Measurements from ENCODE around the gene SORBS1.

DNA sequence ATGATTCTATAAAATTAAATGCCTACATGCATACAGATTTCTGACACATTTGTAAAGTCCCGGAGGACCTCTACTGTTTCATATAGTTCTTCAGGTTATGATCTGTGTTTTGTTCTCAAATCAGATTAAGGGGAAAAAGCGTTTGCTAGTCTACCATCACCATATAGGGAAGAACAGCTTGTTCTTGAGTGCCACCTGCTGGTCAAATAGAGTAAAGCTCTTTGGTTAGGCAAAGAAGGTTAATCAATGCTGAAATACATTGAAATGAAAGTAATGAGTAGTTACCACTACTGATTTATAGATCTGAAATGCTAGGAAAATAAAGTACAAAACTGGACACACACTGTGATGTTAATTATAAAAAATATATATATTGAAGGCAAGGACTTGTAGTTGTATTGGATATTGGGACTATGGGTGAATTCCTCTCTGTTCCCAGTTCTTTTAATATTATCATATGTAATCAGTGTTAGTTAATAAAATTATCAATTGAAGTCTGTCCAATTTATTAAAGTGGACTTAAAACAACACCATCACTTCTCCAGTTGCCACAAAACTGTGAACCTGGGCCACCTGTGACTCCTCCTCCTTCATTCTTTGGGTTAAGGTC lies 197.8 kb downstream of the SORBS1 start:
- TF ChIP-seq, protein P1, sequence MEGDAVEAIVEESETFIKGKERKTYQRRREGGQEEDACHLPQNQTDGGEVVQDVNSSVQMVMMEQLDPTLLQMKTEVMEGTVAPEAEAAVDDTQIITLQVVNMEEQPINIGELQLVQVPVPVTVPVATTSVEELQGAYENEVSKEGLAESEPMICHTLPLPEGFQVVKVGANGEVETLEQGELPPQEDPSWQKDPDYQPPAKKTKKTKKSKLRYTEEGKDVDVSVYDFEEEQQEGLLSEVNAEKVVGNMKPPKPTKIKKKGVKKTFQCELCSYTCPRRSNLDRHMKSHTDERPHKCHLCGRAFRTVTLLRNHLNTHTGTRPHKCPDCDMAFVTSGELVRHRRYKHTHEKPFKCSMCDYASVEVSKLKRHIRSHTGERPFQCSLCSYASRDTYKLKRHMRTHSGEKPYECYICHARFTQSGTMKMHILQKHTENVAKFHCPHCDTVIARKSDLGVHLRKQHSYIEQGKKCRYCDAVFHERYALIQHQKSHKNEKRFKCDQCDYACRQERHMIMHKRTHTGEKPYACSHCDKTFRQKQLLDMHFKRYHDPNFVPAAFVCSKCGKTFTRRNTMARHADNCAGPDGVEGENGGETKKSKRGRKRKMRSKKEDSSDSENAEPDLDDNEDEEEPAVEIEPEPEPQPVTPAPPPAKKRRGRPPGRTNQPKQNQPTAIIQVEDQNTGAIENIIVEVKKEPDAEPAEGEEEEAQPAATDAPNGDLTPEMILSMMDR (IDR thresholded peaks at IDR 0.05), result peak; percentile 83 to 93 (median 87)
- TF ChIP-seq POLR2AphosphoS5 (IDR thresholded peaks at IDR 0.05) (no peak), POLR2A (IDR thresholded peaks at IDR 0.05) (no peak), EP300 (IDR thresholded peaks at IDR 0.05; ENCODE audit: low read depth) (no peak)
